ENCODE data around the gene ASAP2. TPM values are rescaled to one million over a fixed set of nuclear protein-coding genes. Genes with fewer than 3 reads are reported as not detected.
A peak's percentile ranks its signal among the peaks of the same experiment; 100 is the strongest.

Gene ASAP2
- total and polyA plus RNA-seq, 9 of the 15 experiments (the other 6 are each of a cell fraction or from before 2014, with no cell fraction given) = 0.06 to 4.3 (median 3.1) TPM

DNA sequence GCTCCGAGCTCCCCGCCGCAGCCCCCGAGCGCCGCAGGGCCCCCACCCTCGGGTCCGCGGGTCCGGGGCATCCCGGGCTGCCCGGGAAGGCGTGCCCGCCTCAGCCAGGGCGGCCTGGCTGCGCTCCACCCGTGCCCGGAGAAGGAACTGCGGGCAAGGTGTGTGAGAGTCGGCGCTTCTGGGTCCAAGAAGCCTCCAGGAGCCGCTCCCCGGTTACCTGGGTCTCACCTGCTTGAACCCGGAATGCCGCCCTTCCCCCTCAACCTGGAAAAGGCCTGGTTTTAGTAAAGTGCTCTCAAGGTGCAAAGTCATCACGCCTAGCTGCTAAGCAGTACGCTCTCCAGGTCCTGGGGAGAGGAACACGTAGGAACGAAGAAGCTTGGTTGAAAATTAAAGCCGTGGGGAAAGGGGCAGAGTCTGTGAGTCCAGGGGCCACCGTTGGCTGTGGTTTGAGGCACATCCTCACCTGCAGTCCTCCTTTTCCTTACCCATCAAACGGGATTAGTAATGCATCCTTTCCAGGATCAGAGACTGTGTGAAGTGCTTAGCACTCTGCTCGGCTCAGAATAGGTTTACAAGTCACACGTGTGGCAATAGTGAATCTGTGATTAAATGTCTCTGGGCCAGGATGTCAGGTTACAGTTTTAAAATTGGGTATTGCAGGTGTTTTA is 1.2 kb downstream of the ASAP2 start (continued):
- TF ChIP-seq, protein P1, sequence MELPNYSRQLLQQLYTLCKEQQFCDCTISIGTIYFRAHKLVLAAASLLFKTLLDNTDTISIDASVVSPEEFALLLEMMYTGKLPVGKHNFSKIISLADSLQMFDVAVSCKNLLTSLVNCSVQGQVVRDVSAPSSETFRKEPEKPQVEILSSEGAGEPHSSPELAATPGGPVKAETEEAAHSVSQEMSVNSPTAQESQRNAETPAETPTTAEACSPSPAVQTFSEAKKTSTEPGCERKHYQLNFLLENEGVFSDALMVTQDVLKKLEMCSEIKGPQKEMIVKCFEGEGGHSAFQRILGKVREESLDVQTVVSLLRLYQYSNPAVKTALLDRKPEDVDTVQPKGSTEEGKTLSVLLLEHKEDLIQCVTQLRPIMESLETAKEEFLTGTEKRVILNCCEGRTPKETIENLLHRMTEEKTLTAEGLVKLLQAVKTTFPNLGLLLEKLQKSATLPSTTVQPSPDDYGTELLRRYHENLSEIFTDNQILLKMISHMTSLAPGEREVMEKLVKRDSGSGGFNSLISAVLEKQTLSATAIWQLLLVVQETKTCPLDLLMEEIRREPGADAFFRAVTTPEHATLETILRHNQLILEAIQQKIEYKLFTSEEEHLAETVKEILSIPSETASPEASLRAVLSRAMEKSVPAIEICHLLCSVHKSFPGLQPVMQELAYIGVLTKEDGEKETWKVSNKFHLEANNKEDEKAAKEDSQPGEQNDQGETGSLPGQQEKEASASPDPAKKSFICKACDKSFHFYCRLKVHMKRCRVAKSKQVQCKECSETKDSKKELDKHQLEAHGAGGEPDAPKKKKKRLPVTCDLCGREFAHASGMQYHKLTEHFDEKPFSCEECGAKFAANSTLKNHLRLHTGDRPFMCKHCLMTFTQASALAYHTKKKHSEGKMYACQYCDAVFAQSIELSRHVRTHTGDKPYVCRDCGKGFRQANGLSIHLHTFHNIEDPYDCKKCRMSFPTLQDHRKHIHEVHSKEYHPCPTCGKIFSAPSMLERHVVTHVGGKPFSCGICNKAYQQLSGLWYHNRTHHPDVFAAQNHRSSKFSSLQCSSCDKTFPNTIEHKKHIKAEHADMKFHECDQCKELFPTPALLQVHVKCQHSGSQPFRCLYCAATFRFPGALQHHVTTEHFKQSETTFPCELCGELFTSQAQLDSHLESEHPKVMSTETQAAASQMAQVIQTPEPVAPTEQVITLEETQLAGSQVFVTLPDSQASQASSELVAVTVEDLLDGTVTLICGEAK (IDR thresholded peaks at IDR 0.05) = no peak
- TF ChIP-seq, protein P1 (CRISPR knock-in tag; IDR thresholded peaks at IDR 0.05) = no peak
- TF ChIP-seq MAFG (tag; conservative IDR thresholded peaks at IDR 0.05) = peak; percentile 34; the same call in 1 of the 2 replicates
- TF ChIP-seq KDM5B (IDR thresholded peaks at IDR 0.05; ENCODE audit: insufficient replicate concordance, low read depth, low read length) = peak; percentile 59
- TF ChIP-seq RBFOX2 (IDR thresholded peaks at IDR 0.05; ENCODE audit: low read depth, low read length) = peak; percentile 35; the same call in 1 of the 2 replicates
- no peak for TF ChIP-seq RCOR1 (IDR thresholded peaks at IDR 0.05; ENCODE audit: borderline replicate concordance in 1 of 2, low read depth in 2 of 2, low read length in 2 of 2)
